ENCODE data around the gene LAMA1. TPM values are rescaled to one million over a fixed set of nuclear protein-coding genes. Genes with fewer than 3 reads are reported as not detected.
A peak's percentile ranks its signal among the peaks of the same experiment; 100 is the strongest.

The LAMA1 gene
- total RNA-seq, 1 experiment from 2014 or later, result 28.8 TPM

DNA sequence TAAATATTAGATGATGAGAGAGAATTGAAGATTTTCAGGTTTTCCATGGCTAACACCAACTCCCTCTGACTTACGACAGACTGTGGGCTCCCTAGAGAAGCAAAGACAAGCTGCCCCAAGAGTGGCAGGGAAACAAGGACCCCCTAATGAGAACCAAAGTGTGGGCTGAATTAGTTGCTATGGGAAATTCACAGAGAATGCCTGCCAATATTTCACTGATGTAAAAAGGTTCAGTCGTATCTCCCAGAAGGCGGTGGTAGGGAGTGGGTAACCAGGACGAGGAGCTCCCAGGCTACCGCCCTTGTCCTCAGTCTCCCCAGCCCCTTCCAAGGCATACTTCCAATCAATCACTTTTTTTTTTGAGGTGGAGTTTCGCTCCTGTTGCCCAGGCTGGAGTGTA lies 113.6 kb downstream of the LAMA1 start:
- no peak overlapping the region for H2BK12ac ChIP-seq (ENCODE audit: insufficient read length, low read depth, low read length)
- Mint-ChIP-seq H3K9me3 (no peaks in the 10 kb centered on the region), H3K27ac (peak overlapping the region in 1 of 3 experiments; percentile 45; a peak in 3 of 7 replicates), H3K27me3 (ENCODE audit: low read depth) (no peaks in the 10 kb centered on the region), H3K4me1 (peaks cover 15 to 22% of the 10 kb centered on the region in 2 experiments), H3K4me3 (no peak overlapping the region), H3K36me3 (ENCODE audit: insufficient read depth in 1 of 3, low read depth in 3 of 3) (peaks cover 13 to 37% (median 24%) of the 10 kb centered on the region in 3 experiments; a peak in 6 of 7 replicates)
- H3K4ac ChIP-seq (ENCODE audit: low read depth, low read length), result no peak overlapping the region
- H3K18ac ChIP-seq (ENCODE audit: insufficient read length, low read depth, low read length), result no peak overlapping the region
- no peaks in the 10 kb centered on the region for H3K4me1 ChIP-seq (ENCODE audit: insufficient read depth, low read length)
- no peak overlapping the region for H2BK15ac ChIP-seq (ENCODE audit: low read depth, low read length)
- TF ChIP-seq, protein P1, sequence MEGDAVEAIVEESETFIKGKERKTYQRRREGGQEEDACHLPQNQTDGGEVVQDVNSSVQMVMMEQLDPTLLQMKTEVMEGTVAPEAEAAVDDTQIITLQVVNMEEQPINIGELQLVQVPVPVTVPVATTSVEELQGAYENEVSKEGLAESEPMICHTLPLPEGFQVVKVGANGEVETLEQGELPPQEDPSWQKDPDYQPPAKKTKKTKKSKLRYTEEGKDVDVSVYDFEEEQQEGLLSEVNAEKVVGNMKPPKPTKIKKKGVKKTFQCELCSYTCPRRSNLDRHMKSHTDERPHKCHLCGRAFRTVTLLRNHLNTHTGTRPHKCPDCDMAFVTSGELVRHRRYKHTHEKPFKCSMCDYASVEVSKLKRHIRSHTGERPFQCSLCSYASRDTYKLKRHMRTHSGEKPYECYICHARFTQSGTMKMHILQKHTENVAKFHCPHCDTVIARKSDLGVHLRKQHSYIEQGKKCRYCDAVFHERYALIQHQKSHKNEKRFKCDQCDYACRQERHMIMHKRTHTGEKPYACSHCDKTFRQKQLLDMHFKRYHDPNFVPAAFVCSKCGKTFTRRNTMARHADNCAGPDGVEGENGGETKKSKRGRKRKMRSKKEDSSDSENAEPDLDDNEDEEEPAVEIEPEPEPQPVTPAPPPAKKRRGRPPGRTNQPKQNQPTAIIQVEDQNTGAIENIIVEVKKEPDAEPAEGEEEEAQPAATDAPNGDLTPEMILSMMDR (conservative IDR thresholded peaks at IDR 0.05), result no peak
- H3K79me2 ChIP-seq (ENCODE audit: insufficient read depth, low read length), result no peaks in the 10 kb centered on the region
- no peak overlapping the region for H3K14ac ChIP-seq (ENCODE audit: insufficient read depth, low read length)
- no peaks in the 10 kb centered on the region for H3K27me3 ChIP-seq (ENCODE audit: insufficient read depth, low read length)
- H2BK20ac ChIP-seq (ENCODE audit: low read depth, low read length, poor library complexity, severe bottlenecking), result no peak overlapping the region
- no peak overlapping the region for H4K91ac ChIP-seq (ENCODE audit: insufficient read length, low read depth, low read length)
- DNase-seq, result no peak
- H2BK5ac ChIP-seq (ENCODE audit: insufficient read length, low read length), result no peak overlapping the region
- no peak overlapping the region for H2BK120ac ChIP-seq (ENCODE audit: low read depth, low read length, poor library complexity, severe bottlenecking)
- no peak overlapping the region for H2AFZ ChIP-seq (ENCODE audit: low read length)
- H3K79me1 ChIP-seq (ENCODE audit: insufficient read depth, low read depth, low read length, poor library complexity, severe bottlenecking), result no peaks in the 10 kb centered on the region
- H4K5ac ChIP-seq (ENCODE audit: insufficient read length, low read depth, low read length), result no peak overlapping the region
- no peak overlapping the region for H3K9ac ChIP-seq (ENCODE audit: extremely low read depth, insufficient read length, low read length)
- no peak overlapping the region for H3K4me2 ChIP-seq (ENCODE audit: insufficient read depth, insufficient read length, low read length)
- no peak overlapping the region for H2AK5ac ChIP-seq (ENCODE audit: insufficient read length, low read length)
- no peaks in the 10 kb centered on the region for H4K20me1 ChIP-seq (ENCODE audit: control insufficient read depth, insufficient read depth, insufficient read length)
- H3K27ac ChIP-seq (ENCODE audit: insufficient read length, low read depth, low read length), result no peak overlapping the region
- no peak overlapping the region for H3T11ph ChIP-seq (ENCODE audit: low read length)
- no peak overlapping the region for H3K23ac ChIP-seq (ENCODE audit: insufficient read length, low read depth, low read length)
- no peaks in the 10 kb centered on the region for H3K23me2 ChIP-seq (ENCODE audit: insufficient read length, low read depth, low read length, poor library complexity, severe bottlenecking)
- no peak overlapping the region for H3K56ac ChIP-seq (ENCODE audit: insufficient read length, low read depth, low read length)
- WGBS (ENCODE audit: extremely low coverage, insufficient read length, low lambda C conversion rate), result no CpG with 5 or more reads among the region's 6 CpGs
- no peak overlapping the region for H4K8ac ChIP-seq (replicated peaks; ENCODE audit: insufficient read length, low read depth, low read length)
- H3K9me3 ChIP-seq (ENCODE audit: control insufficient read depth, low read depth, low read length), result no peaks in the 10 kb centered on the region
